ENCODE measurements around the gene PLP2. TPM values are rescaled to one million over a fixed set of nuclear protein-coding genes. Genes with fewer than 3 reads are reported as not detected.

The PLP2 gene
- total and polyA plus RNA-seq, 4 experiments from 2014 or later = 132 to 334 (median 187) TPM

- Histone ChIP-seq H3K9me3 (ENCODE audit: control insufficient read depth in 1 of 2, low read length in 2 of 2) (no peaks in the 10 kb centered on the region), H3K27me3 (ENCODE audit: insufficient read depth, low read length) (no peaks in the 10 kb centered on the region), H3K4me1 (ENCODE audit: insufficient read depth, low read length) (no peaks in the 10 kb centered on the region), H3K27ac (ENCODE audit: low read depth, low read length) (no peak overlapping the region), H3K36me3 (ENCODE audit: insufficient read depth, low read length) (no peaks in the 10 kb centered on the region), H3K4me3 (ENCODE audit: low read length in 2 of 2) (no peak overlapping the region)
- Mint-ChIP-seq H3K9me3 (no peaks in the 10 kb centered on the region), H3K27me3 (peaks cover 1 to 3% of the 10 kb centered on the region in 2 donors), H3K27ac (no peak overlapping the region), H3K4me1 (peaks cover 0 to 3% (median 0%) of the 10 kb centered on the region in 4 donors), H3K4me3 (no peak overlapping the region), H3K36me3 (no peaks in the 10 kb centered on the region)
- ChIA-PET CTCF (ENCODE audit: partially characterized antibody) (no interaction called here), POLR2A (ENCODE audit: partially characterized antibody) (no interaction called here)
- intact Hi-C loops (cut with micrococcal nuclease) = no loop called here
- DNase-seq = no peak
Observed at GRCh38 chrX:49214996-49215526, 43.4 kb downstream of the PLP2 start.

DNA sequence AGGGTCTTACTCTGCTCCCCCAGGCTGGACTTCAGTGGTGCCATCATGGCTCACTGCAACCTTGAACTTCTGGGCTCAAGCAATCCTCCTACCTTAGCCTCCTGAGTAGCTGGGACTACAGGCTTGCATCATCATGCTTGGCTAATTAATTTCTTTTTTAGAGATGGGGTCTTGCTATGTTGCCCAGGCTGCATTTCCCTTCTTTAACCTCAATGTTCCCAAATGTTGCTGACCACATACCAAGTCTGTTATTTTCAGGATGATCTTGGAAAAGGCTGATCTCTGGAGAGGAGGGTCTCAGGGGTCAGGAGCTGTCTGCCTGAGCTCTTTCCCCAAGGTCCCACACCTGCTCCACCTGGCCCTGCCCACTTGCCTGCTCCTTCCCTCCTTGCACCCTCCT, 48.4 kb downstream of the PLP2 start:
- H3K9me3 ChIP-seq (ENCODE audit: control insufficient read depth in 1 of 2, low read length in 2 of 2) = no peaks in the 10 kb centered on the region
- Mint-ChIP-seq H3K36me3 (no peaks in the 10 kb centered on the region), H3K4me3 (no peak overlapping the region), H3K27ac (no peak overlapping the region), H3K27me3 (no peaks in the 10 kb centered on the region), H3K9me3 (peaks cover 0 to 2% (median 0%) of the 10 kb centered on the region in 8 donors), H3K4me1 (peaks cover 0 to 5% (median under 1%) of the 10 kb centered on the region in 4 donors)
- ChIA-PET CTCF (ENCODE audit: partially characterized antibody) (no interaction called here), POLR2A (ENCODE audit: partially characterized antibody) (no interaction called here)
- H3K4me3 ChIP-seq (ENCODE audit: low read length in 2 of 2) = no peak overlapping the region
- no peaks in the 10 kb centered on the region for H3K36me3 ChIP-seq (ENCODE audit: insufficient read depth, low read length)
- no peaks in the 10 kb centered on the region for H3K4me1 ChIP-seq (ENCODE audit: insufficient read depth, low read length)
- intact Hi-C loops (cut with micrococcal nuclease) = no loop called here
- H3K27me3 ChIP-seq (ENCODE audit: insufficient read depth, low read length) = no peaks in the 10 kb centered on the region
- DNase-seq = no peak
- no peak overlapping the region for H3K27ac ChIP-seq (ENCODE audit: low read depth, low read length)

GRCh38 chrX:49221868-49222267, 50.2 kb downstream of the PLP2 start:
- no peaks in the 10 kb centered on the region for H3K27me3 ChIP-seq (ENCODE audit: insufficient read depth, low read length)
- intact Hi-C loops (cut with micrococcal nuclease) = no loop called here
- ChIA-PET POLR2A (ENCODE audit: partially characterized antibody) (no interaction called here), CTCF (ENCODE audit: partially characterized antibody) (no interaction called here)
- H3K9me3 ChIP-seq (ENCODE audit: control insufficient read depth in 1 of 2, low read length in 2 of 2) = no peaks in the 10 kb centered on the region
- H3K27ac ChIP-seq (ENCODE audit: low read depth, low read length) = no peak overlapping the region
- no peak overlapping the region for H3K4me3 ChIP-seq (ENCODE audit: low read length in 2 of 2)
- H3K27me3 Mint-ChIP-seq = no peaks in the 10 kb centered on the region
- no peaks in the 10 kb centered on the region for H3K4me1 ChIP-seq (ENCODE audit: insufficient read depth, low read length)
- H3K36me3 Mint-ChIP-seq = no peaks in the 10 kb centered on the region
- no peak overlapping the region for H3K27ac Mint-ChIP-seq
- no peaks in the 10 kb centered on the region for H3K36me3 ChIP-seq (ENCODE audit: insufficient read depth, low read length)
- no peak for DNase-seq
- peaks cover 0 to 5% (median under 1%) of the 10 kb centered on the region in 4 donors for H3K4me1 Mint-ChIP-seq
- H3K9me3 Mint-ChIP-seq = peaks cover 0 to 2% (median 0%) of the 10 kb centered on the region in 8 donors
- H3K4me3 Mint-ChIP-seq = no peak overlapping the region

Other genes starting within 250 kb of the PLP2 start
- 10 to 100 TPM; 92.0 to 94.5 TPM for gene OTUD5, start 214.3 kb upstream of the PLP2 start, total RNA-seq
- 10 to 100 TPM; 16.5 to 45.6 TPM for gene OTUD5, start 214.3 kb upstream of the PLP2 start, polyA plus RNA-seq
- 1 to 10 TPM; 1.8 to 1.9 TPM for gene KCND1, start 200.1 kb upstream of the PLP2 start, total RNA-seq
- gene KCND1, start 200.1 kb upstream of the PLP2 start, polyA plus RNA-seq = 1 to 10 TPM in 1 of 2 donors, not detected in 1; 1.0 TPM
- 100 to 1,000 TPM in 1 of 2 experiments, 10 to 100 TPM in 1; 99.6 to 111 TPM for gene GRIPAP1, start 169.6 kb upstream of the PLP2 start, total RNA-seq
- 10 to 100 TPM in 1 of 2 donors, 1 to 10 TPM in 1; 4.8 to 18.7 TPM for gene GRIPAP1, start 169.6 kb upstream of the PLP2 start, polyA plus RNA-seq
- gene TFE3, start 128.5 kb upstream of the PLP2 start, total RNA-seq = 10 to 100 TPM; 35.5 to 37.6 TPM
- 1 to 10 TPM; 3.0 to 8.0 TPM for gene TFE3, start 128.5 kb upstream of the PLP2 start, polyA plus RNA-seq
- gene CCDC120, start 112.9 kb upstream of the PLP2 start, total RNA-seq = 10 to 100 TPM in 1 of 2 experiments, 1 to 10 TPM in 1; 9.8 to 10.6 TPM
- gene CCDC120, start 112.9 kb upstream of the PLP2 start, polyA plus RNA-seq = under 1 TPM; 0.19 to 0.94 TPM
- 10 to 100 TPM; 25.4 to 28.9 TPM for gene PRAF2, start 97.9 kb upstream of the PLP2 start, total RNA-seq
- gene PRAF2, start 97.9 kb upstream of the PLP2 start, polyA plus RNA-seq = 10 to 100 TPM; 29.3 to 60.1 TPM
- 100 to 1,000 TPM; 102 to 126 TPM for gene WDR45, start 92.0 kb upstream of the PLP2 start, total RNA-seq
- gene WDR45, start 92.0 kb upstream of the PLP2 start, polyA plus RNA-seq = 10 to 100 TPM; 43.2 to 57.3 TPM
- 10 to 100 TPM; 20.0 to 20.7 TPM for gene GPKOW, start 48.2 kb upstream of the PLP2 start, total RNA-seq
- gene GPKOW, start 48.2 kb upstream of the PLP2 start, polyA plus RNA-seq = 10 to 100 TPM; 23.6 to 37.2 TPM
- gene MAGIX, start 9.1 kb upstream of the PLP2 start, total RNA-seq = 1 to 10 TPM; 1.6 to 2.2 TPM
- gene MAGIX, start 9.1 kb upstream of the PLP2 start, polyA plus RNA-seq = under 1 TPM; 0.21 to 0.94 TPM
- gene PRICKLE3, start 14.5 kb downstream of the PLP2 start, total RNA-seq = 10 to 100 TPM; 12.0 to 12.3 TPM
- 1 to 10 TPM in 1 of 2 donors, under 1 TPM in 1; 0.73 to 4.5 TPM for gene PRICKLE3, start 14.5 kb downstream of the PLP2 start, polyA plus RNA-seq
- gene SYP, start 28.3 kb downstream of the PLP2 start, total RNA-seq = under 1 TPM; 0.50 to 0.73 TPM
- under 1 TPM in 1 of 2 donors, not detected in 1; 0.32 TPM for gene SYP, start 28.3 kb downstream of the PLP2 start, polyA plus RNA-seq
- gene CACNA1F, start 61.4 kb downstream of the PLP2 start, total RNA-seq = 1 to 10 TPM; 1.2 to 1.3 TPM
- under 1 TPM in 1 of 2 donors, not detected in 1; 0.03 TPM for gene CACNA1F, start 61.4 kb downstream of the PLP2 start, polyA plus RNA-seq
- 10 to 100 TPM; 27.1 to 27.7 TPM for gene CCDC22, start 63.6 kb downstream of the PLP2 start, total RNA-seq
- gene CCDC22, start 63.6 kb downstream of the PLP2 start, polyA plus RNA-seq = 10 to 100 TPM; 22.6 to 33.1 TPM
- gene FOXP3, start 92.8 kb downstream of the PLP2 start, total RNA-seq = 1 to 10 TPM; 3.5 to 4.3 TPM
- gene FOXP3, start 92.8 kb downstream of the PLP2 start, polyA plus RNA-seq = 1 to 10 TPM in 1 of 2 donors, under 1 TPM in 1; 1.00 to 2.2 TPM
- 10 to 100 TPM; 17.4 to 17.7 TPM for gene PPP1R3F, start 97.9 kb downstream of the PLP2 start, total RNA-seq
- 10 to 100 TPM in 1 of 2 donors, 1 to 10 TPM in 1; 4.8 to 10.7 TPM for gene PPP1R3F, start 97.9 kb downstream of the PLP2 start, polyA plus RNA-seq
- gene GAGE10, start 131.7 kb downstream of the PLP2 start, total RNA-seq = not detected
- not detected for gene GAGE10, start 131.7 kb downstream of the PLP2 start, polyA plus RNA-seq
- not detected for gene GAGE12J, start 150.1 kb downstream of the PLP2 start, total RNA-seq
- not detected for gene GAGE12J, start 150.1 kb downstream of the PLP2 start, polyA plus RNA-seq
- not detected for gene GAGE13, start 159.7 kb downstream of the PLP2 start, total RNA-seq
- gene GAGE13, start 159.7 kb downstream of the PLP2 start, polyA plus RNA-seq = not detected

Measured in CD4-positive, alpha-beta memory T cell (primary cell).